ENCODE data around the gene FRMD4B.

Gene FRMD4B

GRCh38 chr3:69120879-69121464 lies 264.9 kb downstream of the FRMD4B start:
- Histone ChIP-seq H3K4me3 (replicated peaks; ENCODE audit: insufficient read depth, low read length) (no peak overlapping the region), H3K27ac (replicated peaks) (no peak overlapping the region), H3K27me3 (ENCODE audit: insufficient read depth, poor library complexity, severe bottlenecking) (no peaks in the 10 kb centered on the region)
- TF ChIP-seq GABPA (IDR thresholded peaks at IDR 0.05; ENCODE audit: low read depth) = no peak
- peak; percentile 95 for TF ChIP-seq CTCF (IDR thresholded peaks at IDR 0.05; ENCODE audit: insufficient read depth, low read length)
- peak; percentile 52 to 77 for DNase-seq (ENCODE audit: low read depth in 1 of 2, low spot score in 1 of 2)
